Panc1 (cell line): Measurements from ENCODE around the gene TXNDC11. TPM values are rescaled to one million over a fixed set of nuclear protein-coding genes. Genes with fewer than 3 reads are reported as not detected.

Experiments used
- ATAC-seq: fragments of 200-7000 bp; cut with Tn5 transposase; 2 replicates; pipeline ENCODE4 v1.9.1; 2020; ENCODE audit warnings: mild to moderate bottlenecking, moderate library complexity
- BruUV-seq: library from RNA; stranded (reverse); fragments of 400-500 nt; replicated peaks from 2 replicates; lab custom pipeline; 2021; lab: Mats Ljungman, UMichigan
- CTCF ChIA-PET: fragments of 300-600 bp; sonication (Branson Sonifier 250); formaldehyde crosslinking; loops from one replicate; lab custom pipeline; 2022; ENCODE audit warnings: antibody characterized with exemption; lab: Charles Lee
- POLR2A ChIA-PET: fragments of 300-600 bp; sonication (Branson Sonifier 250); formaldehyde crosslinking; loops from one replicate; lab custom pipeline; 2022; ENCODE audit warnings: antibody characterized with exemption; lab: Charles Lee
- DNase-seq: peaks from one replicate; pipeline ENCODE4 v3.0.0-alpha.2; 2010; ENCODE audit warnings: low read depth, low spot score
- H3K27ac ChIP-seq: 2 replicates; pipeline ENCODE4 v1.5.1; 2011; ENCODE audit warnings: mild to moderate bottlenecking, low read length, inconsistent platforms
- H3K27me3 ChIP-seq: fragments of 200-500 bp; sonication (Bioruptor generic); 2 replicates; pipeline ENCODE4 v1.6.0; 2014; ENCODE audit warnings: low read length, inconsistent platforms; ENCODE audit not compliant: control insufficient read depth, insufficient read depth
- H3K36me3 ChIP-seq: fragments of 200-500 bp; sonication (Bioruptor generic); 2 replicates; pipeline ENCODE4 v1.5.1; 2014; ENCODE audit warnings: inconsistent platforms, mild to moderate bottlenecking, low read length, moderate library complexity; ENCODE audit not compliant: control insufficient read depth, insufficient read depth
- H3K4me1 ChIP-seq: 2 replicates; pipeline ENCODE4 v1.5.1; 2011; ENCODE audit warnings: inconsistent platforms, mild to moderate bottlenecking, low read length, moderate library complexity; ENCODE audit not compliant: control insufficient read depth, insufficient read depth
- H3K4me3 ChIP-seq, 2 experiments: 2 replicates each; pipeline ENCODE4 v1.5.1; 2011 to 2012; ENCODE audit warnings: low read depth in 2 of 2, low read length in 2 of 2, mild to moderate bottlenecking in 2 of 2, inconsistent platforms in 1 of 2, moderate library complexity in 1 of 2
- H3K9me3 ChIP-seq: fragments of 200-500 bp; sonication (Bioruptor generic); 2 replicates; pipeline ENCODE4 v1.5.1; 2014; ENCODE audit warnings: low read depth, mild to moderate bottlenecking, inconsistent platforms, low read length, moderate library complexity; ENCODE audit not compliant: control insufficient read depth, insufficient read depth
- POLR2AphosphoS5 ChIP-seq: IDR thresholded peaks from 2 replicates; pipeline ENCODE4 v1.6.1; 2012; ENCODE audit warnings: mild to moderate bottlenecking, low read depth, low read length, moderate library complexity
- SIN3A ChIP-seq: IDR thresholded peaks from 2 replicates; pipeline ENCODE4 v1.6.1; 2012; ENCODE audit warnings: low read depth, mild to moderate bottlenecking, low read length, moderate library complexity, borderline replicate concordance; ENCODE audit not compliant: insufficient read depth
- TCF7L2 ChIP-seq: IDR thresholded peaks from 2 replicates; pipeline ENCODE4 v1.6.1; 2011; ENCODE audit warnings: mild to moderate bottlenecking, low read depth, low read length, inconsistent platforms
- in situ Hi-C: cut with HindIII; loops from 2 replicates; pipeline ENCODE4 v1.10.0; 2016; ENCODE audit warnings: low sequenced_read_pairs, low pct_unique_long_range_greater_than_20kb
- intact Hi-C: fragments of 100-400 bp; cut with micrococcal nuclease; formaldehyde crosslinking; loops from one replicate; pipeline ENCODE4 v1.10.0; 2022; ENCODE audit not compliant: unreplicated experiment
- total RNA-seq: library from RNA; stranded (reverse); gene quantifications from one replicate; pipeline ENCODE4 v1.2.1, GENCODE V29; 2021; ENCODE audit not compliant: unreplicated experiment
- TF ChIP-seq, protein P1 (sequence below), 2 experiments: IDR thresholded peaks; 2 replicates each; pipeline ENCODE4 v1.6.1; 2011 to 2012; ENCODE audit warnings: low read depth in 2 of 2, control low read depth in 1 of 2, low read length in 1 of 2, mild to moderate bottlenecking in 1 of 2, moderate library complexity in 1 of 2; ENCODE audit not compliant: insufficient read depth in 1 of 2
- TF ChIP-seq, protein P2 (sequence below): fragments of 450-650 bp; IDR thresholded peaks from 2 replicates; pipeline ENCODE4 v1.5.1; 2017; ENCODE audit warnings: mild to moderate bottlenecking

Gene TXNDC11
- total RNA-seq, 1 experiment from 2014 or later = 30.5 TPM

GRCh38 chr16:11737713-11738112 lies 4.9 kb downstream of the TXNDC11 start:
- no peak overlapping the region for H3K27ac ChIP-seq
- no peaks in the 10 kb centered on the region for H3K27me3 ChIP-seq
- intact Hi-C loops (no loop called here), in situ Hi-C loops (no loop called here)
- H3K4me3 ChIP-seq = no peak overlapping the region
- H3K4me1 ChIP-seq = peaks cover 12% of the 10 kb centered on the region
- H3K36me3 ChIP-seq = peaks cover 17% of the 10 kb centered on the region; the same call in 1 of the 2 replicates
- ATAC-seq (no peak), DNase-seq (no peak)
- no TSS peak for BruUV-seq
- POLR2A ChIA-PET = no interaction called here
- TF ChIP-seq, protein P1, sequence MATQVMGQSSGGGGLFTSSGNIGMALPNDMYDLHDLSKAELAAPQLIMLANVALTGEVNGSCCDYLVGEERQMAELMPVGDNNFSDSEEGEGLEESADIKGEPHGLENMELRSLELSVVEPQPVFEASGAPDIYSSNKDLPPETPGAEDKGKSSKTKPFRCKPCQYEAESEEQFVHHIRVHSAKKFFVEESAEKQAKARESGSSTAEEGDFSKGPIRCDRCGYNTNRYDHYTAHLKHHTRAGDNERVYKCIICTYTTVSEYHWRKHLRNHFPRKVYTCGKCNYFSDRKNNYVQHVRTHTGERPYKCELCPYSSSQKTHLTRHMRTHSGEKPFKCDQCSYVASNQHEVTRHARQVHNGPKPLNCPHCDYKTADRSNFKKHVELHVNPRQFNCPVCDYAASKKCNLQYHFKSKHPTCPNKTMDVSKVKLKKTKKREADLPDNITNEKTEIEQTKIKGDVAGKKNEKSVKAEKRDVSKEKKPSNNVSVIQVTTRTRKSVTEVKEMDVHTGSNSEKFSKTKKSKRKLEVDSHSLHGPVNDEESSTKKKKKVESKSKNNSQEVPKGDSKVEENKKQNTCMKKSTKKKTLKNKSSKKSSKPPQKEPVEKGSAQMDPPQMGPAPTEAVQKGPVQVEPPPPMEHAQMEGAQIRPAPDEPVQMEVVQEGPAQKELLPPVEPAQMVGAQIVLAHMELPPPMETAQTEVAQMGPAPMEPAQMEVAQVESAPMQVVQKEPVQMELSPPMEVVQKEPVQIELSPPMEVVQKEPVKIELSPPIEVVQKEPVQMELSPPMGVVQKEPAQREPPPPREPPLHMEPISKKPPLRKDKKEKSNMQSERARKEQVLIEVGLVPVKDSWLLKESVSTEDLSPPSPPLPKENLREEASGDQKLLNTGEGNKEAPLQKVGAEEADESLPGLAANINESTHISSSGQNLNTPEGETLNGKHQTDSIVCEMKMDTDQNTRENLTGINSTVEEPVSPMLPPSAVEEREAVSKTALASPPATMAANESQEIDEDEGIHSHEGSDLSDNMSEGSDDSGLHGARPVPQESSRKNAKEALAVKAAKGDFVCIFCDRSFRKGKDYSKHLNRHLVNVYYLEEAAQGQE (IDR thresholded peaks at IDR 0.05; ENCODE audit: insufficient read depth in 1 of 2, low read depth in 2 of 2, low read length in 1 of 2) = no peak
- TF ChIP-seq SIN3A (no peak), POLR2AphosphoS5 (no peak), TCF7L2 (no peak)
- TF ChIP-seq, protein P2, sequence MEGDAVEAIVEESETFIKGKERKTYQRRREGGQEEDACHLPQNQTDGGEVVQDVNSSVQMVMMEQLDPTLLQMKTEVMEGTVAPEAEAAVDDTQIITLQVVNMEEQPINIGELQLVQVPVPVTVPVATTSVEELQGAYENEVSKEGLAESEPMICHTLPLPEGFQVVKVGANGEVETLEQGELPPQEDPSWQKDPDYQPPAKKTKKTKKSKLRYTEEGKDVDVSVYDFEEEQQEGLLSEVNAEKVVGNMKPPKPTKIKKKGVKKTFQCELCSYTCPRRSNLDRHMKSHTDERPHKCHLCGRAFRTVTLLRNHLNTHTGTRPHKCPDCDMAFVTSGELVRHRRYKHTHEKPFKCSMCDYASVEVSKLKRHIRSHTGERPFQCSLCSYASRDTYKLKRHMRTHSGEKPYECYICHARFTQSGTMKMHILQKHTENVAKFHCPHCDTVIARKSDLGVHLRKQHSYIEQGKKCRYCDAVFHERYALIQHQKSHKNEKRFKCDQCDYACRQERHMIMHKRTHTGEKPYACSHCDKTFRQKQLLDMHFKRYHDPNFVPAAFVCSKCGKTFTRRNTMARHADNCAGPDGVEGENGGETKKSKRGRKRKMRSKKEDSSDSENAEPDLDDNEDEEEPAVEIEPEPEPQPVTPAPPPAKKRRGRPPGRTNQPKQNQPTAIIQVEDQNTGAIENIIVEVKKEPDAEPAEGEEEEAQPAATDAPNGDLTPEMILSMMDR = no peak
- no peaks in the 10 kb centered on the region for H3K9me3 ChIP-seq
- CTCF ChIA-PET = no interaction called here

- POLR2A ChIA-PET = no interaction called here
Observed at GRCh38 chr16:11736903-11737302, 5.8 kb downstream of the TXNDC11 start.

More at GRCh38 chr16:11736903-11737302, 5.8 kb downstream of the TXNDC11 start:
- no peak for DNase-seq
- peaks cover 12% of the 10 kb centered on the region for H3K4me1 ChIP-seq
- ATAC-seq = no peak
- CTCF ChIA-PET = no interaction called here
- H3K9me3 ChIP-seq = no peaks in the 10 kb centered on the region
- no TSS peak for BruUV-seq
- peaks cover 24% of the 10 kb centered on the region for H3K36me3 ChIP-seq
- no peak overlapping the region for H3K4me3 ChIP-seq
- TF ChIP-seq TCF7L2 = no peak
- TF ChIP-seq, protein P1 (IDR thresholded peaks at IDR 0.05; ENCODE audit: insufficient read depth in 1 of 2, low read depth in 2 of 2, low read length in 1 of 2) = no peak
- TF ChIP-seq POLR2AphosphoS5 = no peak
- TF ChIP-seq, protein P2 = no peak
- TF ChIP-seq SIN3A = no peak
- no peaks in the 10 kb centered on the region for H3K27me3 ChIP-seq
- in situ Hi-C loops (no loop called here), intact Hi-C loops (no loop called here)
- no peak overlapping the region for H3K27ac ChIP-seq
